ENCODE data around the gene HAUS1. TPM values are rescaled to one million over a fixed set of nuclear protein-coding genes. Genes with fewer than 3 reads are reported as not detected.

The HAUS1 gene
- total and polyA plus RNA-seq, 2 of the 8 experiments (the other 6 are each of a cell fraction or from before 2014, with no cell fraction given), result 104 TPM

GRCh38 chr18:46071653-46072375 lies 32.4 kb upstream of the HAUS1 start, which contains the start of gene PSTPIP2 (continued):
- TF ChIP-seq TAF1 (IDR thresholded peaks at IDR 0.05; ENCODE audit: low read depth, low read length) (peak; percentile 59; the same call in 1 of the 2 replicates), FOSL1 (IDR thresholded peaks at IDR 0.05; ENCODE audit: insufficient read depth, low read depth, low read length) (peak; percentile 95), TAF7 (optimal IDR thresholded peaks at IDR 0.05; ENCODE audit: borderline replicate concordance, low read depth, low read length) (no peak), TEAD4 (IDR thresholded peaks at IDR 0.05; ENCODE audit: low read depth, low read length) (peak; percentile 40; the same call in 1 of the 2 replicates), RNF2 (IDR thresholded peaks at IDR 0.05; ENCODE audit: borderline replicate concordance, low read depth, low read length, missing control alignments, poor library complexity, severe bottlenecking) (peak; percentile 44), BACH1 (IDR thresholded peaks at IDR 0.05; ENCODE audit: low read length) (peak; percentile 35; the same call in 1 of the 2 replicates), KDM4A (IDR thresholded peaks at IDR 0.05; ENCODE audit: low read depth, low read length, severe bottlenecking) (peak; percentile 90), ASH2L (IDR thresholded peaks at IDR 0.05; ENCODE audit: low read length) (peak; percentile 48), MAX (IDR thresholded peaks at IDR 0.05) (peak; percentile 46; the same call in 1 of the 2 replicates), RAD21 (IDR thresholded peaks at IDR 0.05 in 1 of 2, conservative IDR thresholded peaks at IDR 0.05 in 1 of 2; ENCODE audit: low read depth in 2 of 2, low read length in 2 of 2) (0 out of 4 replicates have a peak, but pooled peaks have one; percentile 0 to 1), E2F6 (IDR thresholded peaks at IDR 0.05) (peak; percentile 38)
